Testis (tissue), 2 donors: ENCODE data around the gene COL4A4.

Source experiments
- POLR2A ChIP-seq: fragments of 450-650 bp; IDR thresholded peaks from one replicate; pipeline ENCODE4 v1.6.1; 2017; ENCODE audit warnings: antibody characterized with exemption, mild to moderate bottlenecking, moderate library complexity
- TF ChIP-seq, protein P1 (sequence below), 3 experiments: fragments of 450-650 bp in 2 of 3; fragments of 200-600 bp in 1 of 3; sonication (generic) in 1 of 3; IDR thresholded peaks; one replicate each; pipeline ENCODE4 v1.5.1; 2016 to 2019; ENCODE audit warnings: antibody characterized with exemption in 3 of 3, mild to moderate bottlenecking in 2 of 3, moderate library complexity in 1 of 3

DNA sequence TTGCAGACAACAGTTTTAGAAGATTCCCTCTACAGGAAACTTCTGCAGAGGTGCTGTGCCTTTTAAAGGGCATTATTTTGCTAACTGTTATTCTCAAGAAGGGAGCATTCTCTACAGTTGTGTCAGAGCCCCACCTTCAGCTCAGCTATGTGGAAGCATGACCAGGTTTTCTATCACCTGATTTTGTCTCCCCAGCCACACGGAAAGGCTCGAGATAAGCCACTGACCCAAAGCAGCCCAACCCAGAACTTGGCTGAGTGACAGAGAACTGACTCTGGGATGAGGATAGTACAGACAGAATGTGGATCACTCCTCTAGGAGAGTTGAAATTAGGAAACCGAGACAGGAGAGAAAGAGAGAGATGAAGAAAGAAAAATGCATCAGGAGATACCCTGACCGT is 10.7 kb downstream of the COL4A4 start:
- TF ChIP-seq, protein P1, sequence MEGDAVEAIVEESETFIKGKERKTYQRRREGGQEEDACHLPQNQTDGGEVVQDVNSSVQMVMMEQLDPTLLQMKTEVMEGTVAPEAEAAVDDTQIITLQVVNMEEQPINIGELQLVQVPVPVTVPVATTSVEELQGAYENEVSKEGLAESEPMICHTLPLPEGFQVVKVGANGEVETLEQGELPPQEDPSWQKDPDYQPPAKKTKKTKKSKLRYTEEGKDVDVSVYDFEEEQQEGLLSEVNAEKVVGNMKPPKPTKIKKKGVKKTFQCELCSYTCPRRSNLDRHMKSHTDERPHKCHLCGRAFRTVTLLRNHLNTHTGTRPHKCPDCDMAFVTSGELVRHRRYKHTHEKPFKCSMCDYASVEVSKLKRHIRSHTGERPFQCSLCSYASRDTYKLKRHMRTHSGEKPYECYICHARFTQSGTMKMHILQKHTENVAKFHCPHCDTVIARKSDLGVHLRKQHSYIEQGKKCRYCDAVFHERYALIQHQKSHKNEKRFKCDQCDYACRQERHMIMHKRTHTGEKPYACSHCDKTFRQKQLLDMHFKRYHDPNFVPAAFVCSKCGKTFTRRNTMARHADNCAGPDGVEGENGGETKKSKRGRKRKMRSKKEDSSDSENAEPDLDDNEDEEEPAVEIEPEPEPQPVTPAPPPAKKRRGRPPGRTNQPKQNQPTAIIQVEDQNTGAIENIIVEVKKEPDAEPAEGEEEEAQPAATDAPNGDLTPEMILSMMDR (IDR thresholded peaks at IDR 0.05): no peak
- no peak for TF ChIP-seq POLR2A
